H1 (cell line): ENCODE data around the gene ELMO1. TPM values are rescaled to one million over a fixed set of nuclear protein-coding genes. Genes with fewer than 3 reads are reported as not detected.

Source experiments
- CTCF ChIA-PET: fragments of 300-600 bp; sonication (Branson Sonifier 250); formaldehyde crosslinking; loops from one replicate; lab custom pipeline; 2021; ENCODE audit not compliant: partially characterized antibody; lab: Charles Lee
- POLR2A ChIA-PET: fragments of 300-600 bp; sonication (Branson Sonifier 250); formaldehyde crosslinking; loops from one replicate; lab custom pipeline; 2021; ENCODE audit warnings: inconsistent platforms; ENCODE audit not compliant: partially characterized antibody; lab: Charles Lee
- DNase-seq, 2 experiments: peaks; one replicate each; pipeline versions ENCODE4 v3.0.0 to v3.0.0-alpha.2; 2010 to 2022; ENCODE audit warnings: low spot score in 2 of 2, low read depth in 1 of 2, mixed read lengths in 1 of 2
- FAIRE-seq: peaks from 2 replicates; lab custom pipeline; 2011; peaks lifted over from hg19 to GRCh38; lab: Jason Lieb, UNC
- H2AFZ ChIP-seq: 2 replicates; pipeline ENCODE4 v1.8.1; 2012; ENCODE audit warnings: low read length, inconsistent platforms
- H2AK5ac ChIP-seq: 2 replicates; pipeline ENCODE4 v1.6.1; 2013; ENCODE audit warnings: low read depth, low read length
- H2BK120ac ChIP-seq: replicated peaks from 2 replicates; pipeline ENCODE3; 2013; ENCODE audit warnings: low read depth, low read length, inconsistent platforms
- H2BK12ac ChIP-seq: 2 replicates; pipeline ENCODE4 v1.6.1; 2013; ENCODE audit warnings: low read depth, low read length
- H2BK15ac ChIP-seq: 2 replicates; pipeline ENCODE4 v1.6.1; 2013; ENCODE audit warnings: low read length
- H2BK20ac ChIP-seq: 2 replicates; pipeline ENCODE4 v1.6.1; 2013; ENCODE audit warnings: low read length
- H2BK5ac ChIP-seq: 2 replicates; pipeline ENCODE4 v1.6.1; 2013; ENCODE audit warnings: low read depth, low read length
- H3K14ac ChIP-seq: 2 replicates; pipeline ENCODE4 v1.6.1; 2013; ENCODE audit warnings: inconsistent platforms; ENCODE audit not compliant: insufficient read length
- H3K18ac ChIP-seq: 2 replicates; pipeline ENCODE4 v1.6.1; 2013; ENCODE audit warnings: low read length; ENCODE audit errors: extremely low read depth
- H3K23ac ChIP-seq: 2 replicates; pipeline ENCODE4 v1.6.1; 2013; ENCODE audit warnings: inconsistent platforms; ENCODE audit not compliant: insufficient read length
- H3K23me2 ChIP-seq: 2 replicates; pipeline ENCODE4 v1.6.1; 2013; ENCODE audit warnings: low read depth, low read length
- H3K27ac ChIP-seq: 2 replicates; pipeline ENCODE4 v1.6.1; 2011; ENCODE audit warnings: low read depth, low read length, inconsistent platforms
- H3K27me3 ChIP-seq, 4 experiments: replicated peaks in 1 of 4; 1 replicate in 1 of 4; 2 replicates in 3 of 4; pipeline versions ENCODE4 v1.6.1 to v1.8.1; 2011 to 2013; ENCODE audit warnings: low read length in 3 of 4, mild to moderate bottlenecking in 3 of 4, inconsistent platforms in 2 of 4, mixed read lengths in 2 of 4, moderate library complexity in 1 of 4; ENCODE audit not compliant: control insufficient read depth in 3 of 4, insufficient read depth in 3 of 4; ENCODE audit errors: extremely low read depth in 1 of 4
- H3K36me3 ChIP-seq, 4 experiments: 2 replicates each; pipeline versions ENCODE4 v1.6.1 to v1.8.1; 2011 to 2013; ENCODE audit warnings: mild to moderate bottlenecking in 4 of 4, low read length in 3 of 4, moderate library complexity in 2 of 4, control low read depth in 1 of 4, inconsistent platforms in 1 of 4; ENCODE audit not compliant: insufficient read depth in 4 of 4, control insufficient read depth in 2 of 4
- H3K4ac ChIP-seq: replicated peaks from 2 replicates; pipeline ENCODE3; 2013; ENCODE audit warnings: low read length, low read depth, mixed read lengths, inconsistent platforms; ENCODE audit not compliant: insufficient read length
- H3K4me1 ChIP-seq, 4 experiments: replicated peaks in 1 of 4; 1 replicate in 1 of 4; 2 replicates in 3 of 4; pipeline versions ENCODE4 v1.6.1 to v1.8.1; 2011 to 2013; ENCODE audit warnings: low read length in 3 of 4, inconsistent platforms in 2 of 4, mixed read lengths in 1 of 4; ENCODE audit not compliant: insufficient read depth in 4 of 4, control insufficient read depth in 3 of 4
- H3K4me2 ChIP-seq, 2 experiments: 2 replicates each; pipeline versions ENCODE4 v1.6.1 to v1.8.1; 2011 to 2013; ENCODE audit warnings: low read depth in 2 of 2, low read length in 2 of 2, control low read depth in 1 of 2, inconsistent platforms in 1 of 2, mild to moderate bottlenecking in 1 of 2; ENCODE audit not compliant: insufficient read depth in 1 of 2
- H3K4me3 ChIP-seq, 4 experiments: fragments of 200-600, 300-600 bp in 1 of 4; sonication (generic), shearing (Covaris generic), sonication (Bioruptor Twin) in 1 of 4; 2 replicates each; pipeline versions ENCODE4 v1.5.1 to v1.8.1; 2011 to 2016; ENCODE audit warnings: low read length in 4 of 4, low read depth in 3 of 4, control low read depth in 2 of 4, inconsistent platforms in 2 of 4, mild to moderate bottlenecking in 2 of 4, mixed read lengths in 1 of 4, moderate library complexity in 1 of 4; ENCODE audit not compliant: insufficient read depth in 2 of 4; ENCODE audit errors: extremely low read depth in 1 of 4
- H3K56ac ChIP-seq: replicated peaks from 2 replicates; pipeline ENCODE3; 2013; ENCODE audit warnings: low read depth, mild to moderate bottlenecking, mixed read lengths, low read length, inconsistent platforms; ENCODE audit not compliant: insufficient read length
- H3K79me1 ChIP-seq: 2 replicates; pipeline ENCODE4 v1.6.1; 2013; ENCODE audit warnings: low read depth, low read length, control low read depth
- H3K79me2 ChIP-seq, 2 experiments: 2 replicates each; pipeline versions ENCODE4 v1.6.1 to v1.8.1; 2012 to 2013; ENCODE audit warnings: low read length in 2 of 2, mild to moderate bottlenecking in 2 of 2, inconsistent platforms in 1 of 2; ENCODE audit not compliant: insufficient read depth in 2 of 2, control insufficient read depth in 1 of 2
- H3K9ac ChIP-seq, 4 experiments: replicated peaks in 1 of 4; 1 replicate in 1 of 4; 2 replicates in 3 of 4; pipeline versions ENCODE4 v1.6.1 to v1.8.1; 2011 to 2013; ENCODE audit warnings: low read depth in 3 of 4, low read length in 3 of 4, control low read depth in 2 of 4, mild to moderate bottlenecking in 2 of 4, moderate library complexity in 2 of 4, inconsistent platforms in 1 of 4; ENCODE audit errors: extremely low read depth in 1 of 4
- H3K9me3 ChIP-seq, 2 experiments: 2 replicates each; pipeline versions ENCODE4 v1.6.1 to v1.8.1; 2012 to 2013; ENCODE audit warnings: mild to moderate bottlenecking in 2 of 2, moderate library complexity in 2 of 2, control low read depth in 1 of 2, inconsistent platforms in 1 of 2, low read depth in 1 of 2, low read length in 1 of 2, mixed read lengths in 1 of 2; ENCODE audit not compliant: insufficient read depth in 2 of 2
- H4K20me1 ChIP-seq, 2 experiments: replicated peaks in 1 of 2; 2 replicates each; pipeline versions ENCODE3 to v1.8.1; 2011 to 2013; ENCODE audit warnings: inconsistent platforms in 2 of 2, low read length in 2 of 2, mild to moderate bottlenecking in 1 of 2; ENCODE audit not compliant: insufficient read depth in 2 of 2, control insufficient read depth in 1 of 2
- H4K5ac ChIP-seq: 2 replicates; pipeline ENCODE4 v1.6.1; 2013; ENCODE audit warnings: low read length, low read depth, mixed read lengths, inconsistent platforms; ENCODE audit not compliant: insufficient read length
- H4K8ac ChIP-seq: 2 replicates; pipeline ENCODE4 v1.8.0; 2013; ENCODE audit warnings: mild to moderate bottlenecking, moderate library complexity, low read length, inconsistent platforms; ENCODE audit not compliant: insufficient read depth; ENCODE audit errors: extremely low read depth
- H4K91ac ChIP-seq: replicated peaks from 2 replicates; pipeline ENCODE3; 2013; ENCODE audit warnings: low read length, mixed read lengths, inconsistent platforms; ENCODE audit not compliant: insufficient read length
- KDM5A ChIP-seq: fragments of 200-600 bp; IDR thresholded peaks from 2 replicates; pipeline ENCODE4 v1.7.1; 2012; ENCODE audit warnings: mild to moderate bottlenecking, low read length, inconsistent platforms, mixed read lengths
- RNF2 ChIP-seq: fragments of 200-900, 300-1000 bp; sonication (generic); IDR thresholded peaks from 2 replicates; pipeline ENCODE4 v1.7.1; 2016; ENCODE audit warnings: borderline replicate concordance, low read depth, mild to moderate bottlenecking, antibody characterized with exemption, low read length; ENCODE audit not compliant: poor library complexity, severe bottlenecking; ENCODE audit errors: missing control alignments
- WGBS, 2 experiments: shearing (Covaris generic) in 1 of 2; methylation state at CpG; one replicate each; pipeline versions ENCODE4 v1.1.6 to v1.1.7; 2013 to 2015; ENCODE audit warnings: low lambda C conversion rate in 2 of 2, mixed read lengths in 2 of 2, inconsistent platforms in 1 of 2, low coverage in 1 of 2, missing lambda C conversion rate in 1 of 2; ENCODE audit not compliant: insufficient replicate concordance in 2 of 2, insufficient coverage in 1 of 2, insufficient read length in 1 of 2; ENCODE audit errors: extremely low coverage in 1 of 2, missing lambda C conversion rate in 1 of 2; 5-methylcytosine and 5-hydroxymethylcytosine counted together
- polyA plus RNA-seq, 7 experiments: library from polyadenylated mRNA; depleted of rRNA in 3 of 7; stranded (reverse) in 5 of 7; unstranded in 2 of 7; fragments of >200 nt in 5 of 7; fragments of 200-250 nt in 2 of 7; gene quantifications; 1 replicate in 5 of 7; 2 replicates in 1 of 7; 4 replicates in 1 of 7; pipeline versions ENCODE4 v1.2.1 to v1.2.3, GENCODE V29; 2011 to 2013; ENCODE audit warnings: missing spikeins in 2 of 7, mixed read lengths in 2 of 7
- total RNA-seq: library from RNA; stranded (reverse); fragmentation: NEBNext Ultra II Directional; extraction: Animal tissue kit (Norgen Biotek cat#: 25700); gene quantifications from 2 replicates; pipeline ENCODE4 v1.2.1, GENCODE V29; 2021

ELMO1 gene
- total and polyA plus RNA-seq, 2 of the 8 experiments (the other 6 are each of a cell fraction or from before 2014, with no cell fraction given), result 18.4 to 21.0 TPM

DNA sequence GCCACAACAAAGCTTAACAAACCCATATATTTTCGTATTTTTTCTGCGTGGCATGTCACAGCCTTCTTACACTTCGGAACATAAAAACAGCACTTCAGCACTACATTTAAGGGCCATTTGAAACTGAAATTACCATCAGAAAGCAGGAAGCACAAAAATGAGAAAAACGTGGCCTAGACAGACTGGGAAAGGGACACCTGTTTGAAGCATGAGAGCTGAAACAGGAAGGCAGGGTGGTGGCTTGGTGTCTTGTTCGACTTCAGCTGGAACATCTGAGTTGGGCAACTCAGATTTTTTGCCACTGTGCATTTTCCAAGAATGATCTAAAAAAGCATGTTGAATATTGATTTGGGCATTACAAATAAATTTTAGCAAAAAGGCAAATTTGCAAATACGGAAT is 243.2 kb downstream of the ELMO1 start:
- H3K79me2 ChIP-seq, result no peaks in the 10 kb centered on the region
- no peak overlapping the region for H2BK120ac ChIP-seq
- no peak overlapping the region for H2AFZ ChIP-seq
- no peak overlapping the region for H3K4ac ChIP-seq
- no peak overlapping the region for H2BK15ac ChIP-seq
- no peak overlapping the region for H3K4me2 ChIP-seq
- H3K9me3 ChIP-seq, result no peaks in the 10 kb centered on the region
- DNase-seq (no peak), FAIRE-seq (no peak)
- no peak overlapping the region for H3K14ac ChIP-seq
- no peaks in the 10 kb centered on the region for H4K20me1 ChIP-seq
- H4K5ac ChIP-seq, result no peak overlapping the region
- no peak overlapping the region for H2AK5ac ChIP-seq
- no peak overlapping the region for H3K18ac ChIP-seq
- no peak overlapping the region for H3K9ac ChIP-seq
- no peak overlapping the region for H2BK5ac ChIP-seq
- WGBS, 2 experiments, result 88% methylated on average over 6 of the region's 6 CpGs; no CpG with 5 or more reads in 1 of the 2 experiments
- no peaks in the 10 kb centered on the region for H3K27me3 ChIP-seq
- no peaks in the 10 kb centered on the region for H3K23me2 ChIP-seq
- no peak overlapping the region for H4K8ac ChIP-seq
- H3K79me1 ChIP-seq, result no peaks in the 10 kb centered on the region
- H2BK12ac ChIP-seq, result no peak overlapping the region
- CTCF ChIA-PET, result interaction anchor here (1.0 to 2.0 kb wide), 5 partner anchors 18 to 290 kb away, joined by 3 to 5 read pairs (median 4); no protein-coding TSS in a partner anchor
- H3K4me1 ChIP-seq, result no peaks in the 10 kb centered on the region; a peak in 1 of 7 replicates
- no peak overlapping the region for H3K56ac ChIP-seq
- H3K36me3 ChIP-seq, result peaks cover 0 to 5% (median 0%) of the 10 kb centered on the region in 4 experiments; a peak in 2 of 8 replicates
- H3K4me3 ChIP-seq, result no peak overlapping the region
- no peak overlapping the region for H3K27ac ChIP-seq
- H2BK20ac ChIP-seq, result no peak overlapping the region
- POLR2A ChIA-PET, result no interaction called here
- no peak overlapping the region for H3K23ac ChIP-seq
- no peak overlapping the region for H4K91ac ChIP-seq
- TF ChIP-seq RNF2 (no peak), KDM5A (no peak)
